AG04450 (cell line): ENCODE measurements around the gene PDE2A. TPM values are rescaled to one million over a fixed set of nuclear protein-coding genes. Genes with fewer than 3 reads are reported as not detected.

Experiments
- CTCF ChIA-PET: fragments of 300-600, 350-600 bp; formaldehyde crosslinking; extraction: SDS; loops from one replicate; lab custom pipeline; 2022; ENCODE audit warnings: antibody characterized with exemption, inconsistent platforms; lab: Charles Lee
- POLR2A ChIA-PET: fragments of 350-600 bp; formaldehyde crosslinking; extraction: SDS; loops from one replicate; lab custom pipeline; 2021; ENCODE audit warnings: antibody characterized with exemption, inconsistent platforms; lab: Yijun Ruan, JAX
- DNase-seq: peaks from one replicate; pipeline ENCODE4 v3.0.0-alpha.2; 2011; ENCODE audit warnings: low read depth, low spot score
- H3K27ac ChIP-seq: one replicate; pipeline ENCODE4 v1.5.1; 2012; ENCODE audit warnings: low read depth, low read length, control low read depth
- H3K27me3 ChIP-seq: one replicate; pipeline ENCODE4 v1.6.0; 2012; ENCODE audit warnings: low read length; ENCODE audit not compliant: control insufficient read depth, insufficient read depth
- H3K4me3 ChIP-seq: 2 replicates; pipeline ENCODE4 v1.5.1; 2011; ENCODE audit warnings: mild to moderate bottlenecking, low read depth, low read length, control low read depth
- H3K9me3 ChIP-seq: 2 replicates; pipeline ENCODE4 v1.5.1; 2012; ENCODE audit warnings: low read length; ENCODE audit not compliant: control insufficient read depth, insufficient read depth
- CTCF ChIP-seq: IDR thresholded peaks from 2 replicates; pipeline ENCODE4 v1.5.1; 2011; ENCODE audit warnings: low read depth, low read length, control low read depth, inconsistent platforms
- polyA plus RNA-seq: library from polyadenylated mRNA; depleted of rRNA; stranded (reverse); fragments of >200 nt; gene quantifications from 2 replicates; pipeline ENCODE4 v1.2.3, GENCODE V29; 2011

Gene PDE2A
- polyA plus RNA-seq, 1 experiment: 0.02 TPM

- TF ChIP-seq CTCF: no peak
- no peak overlapping the region for H3K4me3 ChIP-seq
- ChIA-PET POLR2A (no interaction called here), CTCF (no interaction called here)
- H3K27ac ChIP-seq: no peak overlapping the region
- H3K27me3 ChIP-seq: peaks cover 64% of the 10 kb centered on the region
- DNase-seq: no peak
- peaks cover 4% of the 10 kb centered on the region; the same call in 1 of the 2 replicates for H3K9me3 ChIP-seq
Observed at GRCh38 chr11:72633068-72633467, 41.2 kb downstream of the PDE2A start.

GRCh38 chr11:72631806-72632731, 42.2 kb downstream of the PDE2A start:
- Histone ChIP-seq H3K9me3 (peaks cover 4% of the 10 kb centered on the region; the same call in 1 of the 2 replicates), H3K4me3 (no peak overlapping the region), H3K27ac (no peak overlapping the region), H3K27me3 (peaks cover 59% of the 10 kb centered on the region)
- TF ChIP-seq CTCF: no peak
- DNase-seq: no peak
- ChIA-PET CTCF (no interaction called here), POLR2A (no interaction called here)

- CTCF ChIA-PET: interaction anchor here (1.2 kb wide), 1 partner anchor 159 kb away, joined by 4 read pairs; no protein-coding TSS in a partner anchor
- Histone ChIP-seq H3K9me3 (peaks cover 4% of the 10 kb centered on the region; the same call in 1 of the 2 replicates), H3K27me3 (peaks cover 52% of the 10 kb centered on the region), H3K27ac (no peak overlapping the region), H3K4me3 (no peak overlapping the region)
- TF ChIP-seq CTCF: no peak
- no peak for DNase-seq
- POLR2A ChIA-PET: no interaction called here
Observed at GRCh38 chr11:72630104-72630852, 43.9 kb downstream of the PDE2A start.

- ChIA-PET POLR2A (no interaction called here), CTCF (interaction anchor here (0.9 to 1.2 kb wide), 2 partner anchors 9 to 14 kb away, joined by 3 read pairs; no protein-coding TSS in a partner anchor)
- no peak overlapping the region for H3K4me3 ChIP-seq
- peaks cover 47% of the 10 kb centered on the region for H3K27me3 ChIP-seq
- H3K9me3 ChIP-seq: peaks cover 4% of the 10 kb centered on the region; the same call in 1 of the 2 replicates
- no peak for DNase-seq
- TF ChIP-seq CTCF: no peak
- no peak overlapping the region for H3K27ac ChIP-seq
Observed at GRCh38 chr11:72629266-72629665, 45.0 kb downstream of the PDE2A start.
